NT2/D1 (cell line): ENCODE results near the gene CTIF.

ENCODE experiments used
- SUZ12 ChIP-seq: IDR thresholded peaks from 2 replicates; pipeline ENCODE4 v1.6.1; 2011; ENCODE audit not compliant: insufficient read length, insufficient read depth; ENCODE audit errors: extremely low read depth
- YY1 ChIP-seq: IDR thresholded peaks from 2 replicates; pipeline ENCODE4 v1.6.1; 2011; ENCODE audit not compliant: insufficient read length, insufficient read depth
- ZNF274 ChIP-seq: IDR thresholded peaks from 2 replicates; pipeline ENCODE4 v1.6.1; 2011; ENCODE audit warnings: mild to moderate bottlenecking, low read depth, low read length

GRCh38 chr18:48909721-48910120 lies 370.9 kb downstream of the CTIF start:
- TF ChIP-seq YY1 (no peak), ZNF274 (no peak), SUZ12 (no peak)
